ENCODE measurements around the gene KIAA1191. TPM values are rescaled to one million over a fixed set of nuclear protein-coding genes. Genes with fewer than 3 reads are reported as not detected.

Gene KIAA1191
- total and polyA plus RNA-seq, 9 of the 15 experiments (the other 6 are each of a cell fraction or from before 2014, with no cell fraction given), result 31.0 to 80.2 (median 45.7) TPM

DNA sequence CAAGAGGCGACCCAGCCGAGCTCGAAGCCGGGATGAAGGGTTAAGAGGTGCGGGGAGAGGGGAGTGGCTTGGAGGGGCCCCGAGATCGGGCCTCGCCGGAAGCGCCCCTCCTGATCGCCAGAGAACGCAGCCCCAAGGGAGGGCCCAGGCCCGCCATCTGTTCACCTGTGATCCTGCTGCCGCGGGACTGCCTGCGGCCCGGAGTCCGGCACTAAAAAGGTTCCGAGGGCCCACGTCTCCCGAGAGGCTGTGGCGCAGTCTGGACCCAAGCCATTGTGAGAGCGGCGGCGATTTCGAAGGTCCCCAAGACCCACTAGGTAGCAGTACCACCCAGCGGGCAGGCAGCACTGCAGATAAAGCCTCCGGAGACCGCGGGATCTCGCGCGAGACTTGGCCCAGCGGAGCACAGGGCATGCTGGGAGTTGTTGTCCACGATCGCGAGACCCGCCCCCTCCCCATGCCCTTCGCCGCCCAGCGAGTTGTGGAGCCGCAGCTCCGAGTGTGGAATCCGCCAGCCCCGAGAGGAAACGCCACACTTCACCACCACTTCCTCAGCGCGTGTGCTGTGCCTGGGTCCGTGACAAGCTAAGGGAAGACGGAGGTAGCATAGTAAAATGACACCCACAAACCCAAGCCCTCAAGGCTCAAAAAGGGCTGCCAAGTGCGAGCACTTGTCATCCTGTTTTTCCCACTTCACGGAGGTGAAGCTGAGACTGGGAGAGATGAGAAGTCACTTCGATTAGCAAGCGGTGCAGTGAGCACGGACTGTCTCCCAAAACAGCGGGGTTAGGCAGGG, at the start of gene KIAA1191 (continued):
- TF ChIP-seq, protein P1, sequence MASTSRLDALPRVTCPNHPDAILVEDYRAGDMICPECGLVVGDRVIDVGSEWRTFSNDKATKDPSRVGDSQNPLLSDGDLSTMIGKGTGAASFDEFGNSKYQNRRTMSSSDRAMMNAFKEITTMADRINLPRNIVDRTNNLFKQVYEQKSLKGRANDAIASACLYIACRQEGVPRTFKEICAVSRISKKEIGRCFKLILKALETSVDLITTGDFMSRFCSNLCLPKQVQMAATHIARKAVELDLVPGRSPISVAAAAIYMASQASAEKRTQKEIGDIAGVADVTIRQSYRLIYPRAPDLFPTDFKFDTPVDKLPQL (IDR thresholded peaks at IDR 0.05; ENCODE audit: extremely low read depth, insufficient read length), result peak; percentile 45
- TF ChIP-seq ZC3H4 (CRISPR knock-in tag; IDR thresholded peaks at IDR 0.05; ENCODE audit: borderline replicate concordance) (no peak), ZNF232 (CRISPR knock-in tag; IDR thresholded peaks at IDR 0.05) (no peak; the same call in 1 of the 2 replicates), CLOCK (CRISPR knock-in tag; IDR thresholded peaks at IDR 0.05; ENCODE audit: borderline replicate concordance) (no peak), ZNF212 (CRISPR knock-in tag; IDR thresholded peaks at IDR 0.05) (no peak), NCOA6 (IDR thresholded peaks at IDR 0.05) (no peak), IFI16 (CRISPR knock-in tag; IDR thresholded peaks at IDR 0.05) (no peak), GATAD2A (IDR thresholded peaks at IDR 0.05) (0 out of 2 replicates have a peak, but pooled peaks have one; percentile 3), ETS1 (conservative IDR thresholded peaks at IDR 0.05; ENCODE audit: control insufficient read depth, low read depth, low read length) (peak; percentile 87; the same call in 1 of the 2 replicates)
- TF ChIP-seq, protein P2, sequence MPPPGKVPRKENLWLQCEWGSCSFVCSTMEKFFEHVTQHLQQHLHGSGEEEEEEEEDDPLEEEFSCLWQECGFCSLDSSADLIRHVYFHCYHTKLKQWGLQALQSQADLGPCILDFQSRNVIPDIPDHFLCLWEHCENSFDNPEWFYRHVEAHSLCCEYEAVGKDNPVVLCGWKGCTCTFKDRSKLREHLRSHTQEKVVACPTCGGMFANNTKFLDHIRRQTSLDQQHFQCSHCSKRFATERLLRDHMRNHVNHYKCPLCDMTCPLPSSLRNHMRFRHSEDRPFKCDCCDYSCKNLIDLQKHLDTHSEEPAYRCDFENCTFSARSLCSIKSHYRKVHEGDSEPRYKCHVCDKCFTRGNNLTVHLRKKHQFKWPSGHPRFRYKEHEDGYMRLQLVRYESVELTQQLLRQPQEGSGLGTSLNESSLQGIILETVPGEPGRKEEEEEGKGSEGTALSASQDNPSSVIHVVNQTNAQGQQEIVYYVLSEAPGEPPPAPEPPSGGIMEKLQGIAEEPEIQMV (tag; conservative IDR thresholded peaks at IDR 0.05; ENCODE audit: low read depth), result no peak
- TF ChIP-seq, protein P3, sequence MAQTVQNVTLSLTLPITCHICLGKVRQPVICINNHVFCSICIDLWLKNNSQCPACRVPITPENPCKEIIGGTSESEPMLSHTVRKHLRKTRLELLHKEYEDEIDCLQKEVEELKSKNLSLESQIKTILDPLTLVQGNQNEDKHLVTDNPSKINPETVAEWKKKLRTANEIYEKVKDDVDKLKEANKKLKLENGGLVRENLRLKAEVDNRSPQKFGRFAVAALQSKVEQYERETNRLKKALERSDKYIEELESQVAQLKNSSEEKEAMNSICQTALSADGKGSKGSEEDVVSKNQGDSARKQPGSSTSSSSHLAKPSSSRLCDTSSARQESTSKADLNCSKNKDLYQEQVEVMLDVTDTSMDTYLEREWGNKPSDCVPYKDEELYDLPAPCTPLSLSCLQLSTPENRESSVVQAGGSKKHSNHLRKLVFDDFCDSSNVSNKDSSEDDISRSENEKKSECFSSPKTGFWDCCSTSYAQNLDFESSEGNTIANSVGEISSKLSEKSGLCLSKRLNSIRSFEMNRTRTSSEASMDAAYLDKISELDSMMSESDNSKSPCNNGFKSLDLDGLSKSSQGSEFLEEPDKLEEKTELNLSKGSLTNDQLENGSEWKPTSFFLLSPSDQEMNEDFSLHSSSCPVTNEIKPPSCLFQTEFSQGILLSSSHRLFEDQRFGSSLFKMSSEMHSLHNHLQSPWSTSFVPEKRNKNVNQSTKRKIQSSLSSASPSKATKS (CRISPR knock-in tag; IDR thresholded peaks at IDR 0.05), result no peak
- TF ChIP-seq, protein P4, sequence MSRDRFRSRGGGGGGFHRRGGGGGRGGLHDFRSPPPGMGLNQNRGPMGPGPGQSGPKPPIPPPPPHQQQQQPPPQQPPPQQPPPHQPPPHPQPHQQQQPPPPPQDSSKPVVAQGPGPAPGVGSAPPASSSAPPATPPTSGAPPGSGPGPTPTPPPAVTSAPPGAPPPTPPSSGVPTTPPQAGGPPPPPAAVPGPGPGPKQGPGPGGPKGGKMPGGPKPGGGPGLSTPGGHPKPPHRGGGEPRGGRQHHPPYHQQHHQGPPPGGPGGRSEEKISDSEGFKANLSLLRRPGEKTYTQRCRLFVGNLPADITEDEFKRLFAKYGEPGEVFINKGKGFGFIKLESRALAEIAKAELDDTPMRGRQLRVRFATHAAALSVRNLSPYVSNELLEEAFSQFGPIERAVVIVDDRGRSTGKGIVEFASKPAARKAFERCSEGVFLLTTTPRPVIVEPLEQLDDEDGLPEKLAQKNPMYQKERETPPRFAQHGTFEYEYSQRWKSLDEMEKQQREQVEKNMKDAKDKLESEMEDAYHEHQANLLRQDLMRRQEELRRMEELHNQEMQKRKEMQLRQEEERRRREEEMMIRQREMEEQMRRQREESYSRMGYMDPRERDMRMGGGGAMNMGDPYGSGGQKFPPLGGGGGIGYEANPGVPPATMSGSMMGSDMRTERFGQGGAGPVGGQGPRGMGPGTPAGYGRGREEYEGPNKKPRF (IDR thresholded peaks at IDR 0.05; ENCODE audit: low read depth, low read length), result no peak
